Colonic mucosa (tissue), 4 donors: Measurements from ENCODE around the gene EXOC3L4. TPM values are rescaled to one million over a fixed set of nuclear protein-coding genes. Genes with fewer than 3 reads are reported as not detected.

Experiments
- DNase-seq: peaks from one replicate; pipeline ENCODE4 v3.0.0-alpha.2; 2020
- H3K27ac ChIP-seq: fragments of 200-600 bp; one replicate; pipeline ENCODE4 v1.8.0; 2021
- H3K27me3 ChIP-seq: fragments of 200-600 bp; one replicate; pipeline ENCODE4 v1.8.0; 2021
- H3K36me3 ChIP-seq: fragments of 200-600 bp; one replicate; pipeline ENCODE4 v1.8.0; 2021
- H3K4me1 ChIP-seq: fragments of 200-600 bp; one replicate; pipeline ENCODE4 v1.8.0; 2021; ENCODE audit warnings: mild to moderate bottlenecking
- H3K4me3 ChIP-seq: fragments of 200-600 bp; one replicate; pipeline ENCODE4 v1.8.0; 2021
- H3K9ac ChIP-seq, 2 donors: one replicate each; pipeline ENCODE4 v1.7.0; 2013; ENCODE audit warnings: control low read depth in 2 of 2, low read depth in 2 of 2, low read length in 2 of 2
- H3K9me3 ChIP-seq: fragments of 200-600 bp; one replicate; pipeline ENCODE4 v1.8.0; 2021
- CTCF ChIP-seq: fragments of 200-600 bp; IDR thresholded peaks from one replicate; pipeline ENCODE4 v1.8.0; 2022; ENCODE audit warnings: antibody characterized with exemption, mild to moderate bottlenecking
- intact Hi-C: fragments of 100-400 bp; cut with DNase I; formaldehyde crosslinking; loops from one replicate; pipeline ENCODE4 v1.14.1; 2022
- total RNA-seq, 2 donors: library from RNA; stranded (reverse); fragmentation: NEBNext Ultra II Directional in 1 of 2; extraction: Animal tissue kit (Norgen Biotek cat#: 25700) in 1 of 2; gene quantifications; one replicate each; pipeline ENCODE4 v1.2.1, GENCODE V29; 2021
- donor health status: healthy.
- donor health status: DM: no; HTN: no; CAD: no.
- donor health status: DM: no; HTN: no; CAD: no.

The EXOC3L4 gene
- total RNA-seq, 2 donors from 2014 or later, result 11.3 to 15.6 TPM

GRCh38 chr14:103142026-103142425 is 47.5 kb downstream of the EXOC3L4 start:
- intact Hi-C loops, result loop anchor here (5.0 kb wide), 1 partner anchor 35 kb away; no protein-coding TSS in a partner anchor

GRCh38 chr14:103142721-103143302 is 48.3 kb downstream of the EXOC3L4 start:
- no peak for DNase-seq
- intact Hi-C loops, result loop anchor here (5.0 kb wide), 1 partner anchor 36 kb away; no protein-coding TSS in a partner anchor
- Histone ChIP-seq H3K27me3 (peaks cover 11% of the 10 kb centered on the region), H3K27ac (no peak overlapping the region), H3K4me3 (no peak overlapping the region), H3K36me3 (no peaks in the 10 kb centered on the region), H3K4me1 (peaks cover 6% of the 10 kb centered on the region), H3K9ac (no peak overlapping the region), H3K9me3 (no peaks in the 10 kb centered on the region)
- no peak for TF ChIP-seq CTCF

More at GRCh38 chr14:103142026-103142425, 47.5 kb downstream of the EXOC3L4 start:
- Histone ChIP-seq H3K27me3 (peaks cover 11% of the 10 kb centered on the region), H3K27ac (no peak overlapping the region), H3K36me3 (no peaks in the 10 kb centered on the region), H3K4me3 (no peak overlapping the region), H3K9me3 (no peaks in the 10 kb centered on the region), H3K4me1 (peaks cover 6% of the 10 kb centered on the region), H3K9ac (no peak overlapping the region)
- no peak for DNase-seq
- TF ChIP-seq CTCF, result no peak

GRCh38 chr14:103143506-103143905 is 49.0 kb downstream of the EXOC3L4 start:
- Histone ChIP-seq H3K27me3 (peaks cover 9% of the 10 kb centered on the region), H3K4me1 (peaks cover 5% of the 10 kb centered on the region), H3K27ac (no peak overlapping the region), H3K4me3 (no peak overlapping the region), H3K9me3 (no peaks in the 10 kb centered on the region), H3K36me3 (no peaks in the 10 kb centered on the region), H3K9ac (no peak overlapping the region)
- TF ChIP-seq CTCF, result no peak
- no peak for DNase-seq
- intact Hi-C loops, result loop anchor here (5.0 kb wide), 1 partner anchor 36 kb away; no protein-coding TSS in a partner anchor

- TF ChIP-seq CTCF, result no peak
- Histone ChIP-seq H3K4me3 (no peak overlapping the region), H3K27me3 (peaks cover 4% of the 10 kb centered on the region), H3K4me1 (no peaks in the 10 kb centered on the region), H3K9me3 (no peaks in the 10 kb centered on the region), H3K9ac (no peak overlapping the region), H3K36me3 (no peaks in the 10 kb centered on the region), H3K27ac (no peak overlapping the region)
- no peak for DNase-seq
- intact Hi-C loops, result loop anchor here (5.0 kb wide), 1 partner anchor 37 kb away; no protein-coding TSS in a partner anchor
Observed at GRCh38 chr14:103144085-103144484, 49.6 kb downstream of the EXOC3L4 start.

GRCh38 chr14:103146141-103146709 is 51.7 kb downstream of the EXOC3L4 start:
- TF ChIP-seq CTCF, result no peak
- H3K27me3 ChIP-seq, result no peaks in the 10 kb centered on the region

More at GRCh38 chr14:103146141-103146709, 51.7 kb downstream of the EXOC3L4 start:
- no peaks in the 10 kb centered on the region for H3K36me3 ChIP-seq
- H3K27ac ChIP-seq, result no peak overlapping the region
- intact Hi-C loops, result no loop called here
- H3K9me3 ChIP-seq, result no peaks in the 10 kb centered on the region
- no peak overlapping the region for H3K9ac ChIP-seq
- no peak overlapping the region for H3K4me3 ChIP-seq
- no peak for DNase-seq
- no peaks in the 10 kb centered on the region for H3K4me1 ChIP-seq
